Measurements from ENCODE around the gene IL3RA. TPM values are rescaled to one million over a fixed set of nuclear protein-coding genes. Genes with fewer than 3 reads are reported as not detected.
"Not testable (repeated sequence)": the region's sequence is repeated elsewhere in the genome, so short reads cannot be mapped to it uniquely, and the experiment has no call there.

IL3RA gene
- total RNA-seq, 1 donor from 2014 or later: 13.3 TPM

- no peak for DNase-seq (ENCODE audit: low spot score)
Observed at GRCh38 chrX:1397441-1398270, 61.1 kb downstream of the IL3RA start.

- DNase-seq (ENCODE audit: low spot score): no peak
Observed at GRCh38 chrX:1398431-1399340, 62.1 kb downstream of the IL3RA start.

GRCh38 chrX:1400049-1400448 lies 63.5 kb downstream of the IL3RA start:
- no peak for DNase-seq (ENCODE audit: low spot score)

- DNase-seq (ENCODE audit: low spot score): no peak
Observed at GRCh38 chrX:1400742-1401471, 64.3 kb downstream of the IL3RA start.

GRCh38 chrX:1401611-1402430 lies 65.2 kb downstream of the IL3RA start:
- no peak for DNase-seq (ENCODE audit: low spot score)

GRCh38 chrX:1403228-1403627 lies 66.6 kb downstream of the IL3RA start:
- DNase-seq (ENCODE audit: low spot score): no peak

- DNase-seq (ENCODE audit: low spot score): not testable (repeated sequence)
Observed at GRCh38 chrX:1403867-1404266, 67.3 kb downstream of the IL3RA start.

GRCh38 chrX:1405769-1406168 lies 69.2 kb downstream of the IL3RA start:
- DNase-seq (ENCODE audit: low spot score): not testable (repeated sequence)

- DNase-seq (ENCODE audit: low spot score): no peak
Observed at GRCh38 chrX:1407035-1407434, 70.5 kb downstream of the IL3RA start.

GRCh38 chrX:1411326-1411725 lies 74.7 kb downstream of the IL3RA start:
- no peak for DNase-seq (ENCODE audit: low spot score)

- DNase-seq (ENCODE audit: low spot score): no peak
Observed at GRCh38 chrX:1412551-1413161, 76.1 kb downstream of the IL3RA start.

GRCh38 chrX:1416327-1416784 lies 79.8 kb downstream of the IL3RA start:
- peak; percentile 33 for DNase-seq (ENCODE audit: low spot score)

- DNase-seq (ENCODE audit: low spot score): peak; percentile 24
Observed at GRCh38 chrX:1416965-1417760, 80.6 kb downstream of the IL3RA start.

- DNase-seq (ENCODE audit: low spot score): peak; percentile 65
Observed at GRCh38 chrX:1417921-1418771, 81.6 kb downstream of the IL3RA start.

GRCh38 chrX:1418901-1419544 lies 82.4 kb downstream of the IL3RA start:
- DNase-seq (ENCODE audit: low spot score): peak; percentile 76

GRCh38 chrX:1419545-1420355 lies 83.2 kb downstream of the IL3RA start:
- peak; percentile 64 for DNase-seq (ENCODE audit: low spot score)

GRCh38 chrX:1420371-1420770 lies 83.8 kb downstream of the IL3RA start:
- DNase-seq (ENCODE audit: low spot score): peak; percentile 72
